Activated gamma-delta T cell (primary cell): ENCODE results near the gene PLCH2.

Experiments
- DNase-seq: peaks from one replicate; lab custom pipeline; 2025; lab: John Stamatoyannopoulos, UW

Gene PLCH2

DNA sequence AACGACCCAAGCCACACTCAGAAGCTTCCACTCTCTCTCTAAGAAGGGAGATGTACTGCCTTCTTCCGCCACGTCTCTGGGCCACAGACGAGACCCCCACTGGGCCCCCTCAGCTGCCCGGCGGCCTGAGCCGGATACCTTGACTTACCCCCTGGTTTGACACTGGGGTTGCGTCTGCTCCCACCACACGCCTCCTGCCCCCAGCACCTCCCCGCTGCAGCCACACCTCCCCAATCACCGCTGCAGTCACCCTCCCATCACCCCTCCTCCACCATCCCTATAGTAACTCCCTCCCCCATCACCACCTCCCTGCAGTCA lies 39.6 kb downstream of the PLCH2 start:
- no peak for DNase-seq

DNA sequence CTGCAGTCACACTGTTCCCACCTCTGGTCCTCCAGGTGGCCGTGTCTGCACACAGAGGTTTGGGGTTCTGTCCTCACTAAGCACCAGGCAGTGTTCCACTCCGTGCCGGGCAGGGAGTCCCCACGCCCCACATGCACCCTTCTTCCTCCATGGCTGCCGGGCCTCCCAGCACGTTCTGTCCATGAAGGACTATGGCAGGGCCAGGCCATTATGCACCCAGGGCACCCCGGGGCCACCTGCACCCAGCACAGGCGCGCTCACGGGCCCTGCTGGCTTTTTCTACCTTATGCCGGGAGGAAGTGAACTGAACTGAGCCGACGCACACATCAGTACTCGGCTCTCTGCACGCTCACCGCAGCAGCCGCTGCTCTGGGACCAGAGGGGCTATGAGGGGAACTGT lies 40.0 kb downstream of the PLCH2 start:
- DNase-seq, result no peak

DNA sequence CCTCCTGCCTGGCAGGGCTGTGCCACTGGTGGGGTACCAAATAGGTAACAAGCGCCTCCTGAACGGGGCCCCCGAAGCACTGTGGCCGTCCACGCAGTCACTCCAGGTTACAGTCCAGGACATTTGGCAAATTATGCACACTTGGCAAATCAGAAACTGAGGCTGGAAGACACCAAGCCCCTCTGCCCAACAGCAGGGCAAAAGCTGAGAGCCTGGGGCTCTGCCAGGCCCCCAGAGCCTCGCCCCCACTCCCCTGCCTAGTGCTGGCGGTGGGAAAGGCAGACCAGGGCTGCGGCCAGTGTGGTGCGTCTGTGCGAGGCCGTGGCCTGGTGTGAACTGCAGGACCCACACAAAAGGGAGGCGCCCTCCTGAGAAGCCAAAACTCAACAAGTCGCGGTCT lies 40.9 kb downstream of the PLCH2 start:
- DNase-seq, result no peak

DNA sequence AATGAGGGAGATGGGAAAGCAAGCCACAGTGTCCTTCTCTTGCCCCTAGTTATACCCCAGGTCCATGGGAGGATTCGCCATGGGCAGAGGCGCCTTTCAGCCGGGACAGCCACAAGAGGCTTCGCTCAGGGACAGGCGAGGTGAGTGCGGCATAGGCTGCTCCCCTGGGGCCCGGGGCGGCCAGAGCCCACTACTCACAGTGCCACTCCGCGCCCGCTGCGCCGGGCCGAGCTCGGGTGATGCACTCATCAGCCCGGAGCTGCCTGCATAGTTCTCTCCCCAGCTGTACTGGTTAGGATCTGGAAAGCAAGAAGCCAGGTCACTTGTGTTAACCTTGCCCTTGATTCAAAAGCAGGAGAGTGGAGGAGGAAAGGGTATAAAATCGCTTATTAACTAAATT lies 41.9 kb downstream of the PLCH2 start:
- DNase-seq, result no peak

DNA sequence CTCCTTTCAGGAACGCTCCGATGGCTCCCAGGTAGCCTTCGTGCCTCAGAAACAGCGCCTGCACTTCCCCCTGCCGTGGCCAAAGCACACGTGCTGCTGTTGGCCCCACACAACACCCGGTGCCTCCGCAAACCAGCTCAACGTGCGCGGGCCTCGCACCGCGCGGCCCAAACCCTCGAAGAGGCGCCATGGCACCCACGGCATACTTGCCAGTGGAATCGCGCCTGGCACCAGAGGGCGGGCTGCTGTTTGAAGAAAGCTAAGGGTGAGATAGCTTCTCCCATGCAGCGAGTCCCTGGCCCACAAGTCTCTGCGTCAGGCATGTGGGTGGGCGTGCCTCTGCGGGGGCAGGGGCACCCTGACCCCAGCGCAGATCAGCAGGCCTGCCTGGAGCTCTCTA lies 42.4 kb downstream of the PLCH2 start:
- no peak for DNase-seq

DNA sequence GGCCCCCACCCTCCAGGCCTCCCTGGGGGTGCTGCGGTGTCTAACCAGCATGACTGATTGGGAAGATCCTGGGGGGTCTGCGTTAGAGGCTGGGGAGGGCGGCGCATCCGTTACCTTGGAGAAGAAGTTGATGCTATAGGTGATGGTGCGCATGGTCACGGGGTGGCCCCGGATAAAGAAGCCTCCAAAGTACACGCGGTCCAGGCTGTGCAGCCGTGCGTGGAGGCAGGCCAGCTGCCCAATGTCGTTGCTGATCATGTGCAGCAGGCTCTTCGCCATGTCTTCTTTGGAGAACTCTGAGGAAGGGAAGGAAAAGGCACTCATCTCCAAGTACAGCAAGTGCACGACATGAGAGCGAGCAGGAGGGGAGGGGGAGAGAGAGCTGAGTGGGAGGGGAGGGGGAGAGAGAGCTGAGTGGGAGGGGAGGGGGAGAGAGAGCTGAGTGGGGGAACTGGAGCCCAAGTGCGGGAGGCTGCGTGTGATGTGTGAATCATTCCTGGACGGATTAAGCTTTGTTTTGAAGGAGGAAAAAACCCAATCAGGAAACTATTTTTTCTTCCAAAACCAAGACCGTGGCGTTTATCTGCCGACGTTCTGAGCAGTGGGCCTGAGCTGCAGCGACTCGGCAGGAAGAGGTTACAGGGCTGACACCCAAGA lies 43.1 kb downstream of the PLCH2 start:
- no peak for DNase-seq

DNA sequence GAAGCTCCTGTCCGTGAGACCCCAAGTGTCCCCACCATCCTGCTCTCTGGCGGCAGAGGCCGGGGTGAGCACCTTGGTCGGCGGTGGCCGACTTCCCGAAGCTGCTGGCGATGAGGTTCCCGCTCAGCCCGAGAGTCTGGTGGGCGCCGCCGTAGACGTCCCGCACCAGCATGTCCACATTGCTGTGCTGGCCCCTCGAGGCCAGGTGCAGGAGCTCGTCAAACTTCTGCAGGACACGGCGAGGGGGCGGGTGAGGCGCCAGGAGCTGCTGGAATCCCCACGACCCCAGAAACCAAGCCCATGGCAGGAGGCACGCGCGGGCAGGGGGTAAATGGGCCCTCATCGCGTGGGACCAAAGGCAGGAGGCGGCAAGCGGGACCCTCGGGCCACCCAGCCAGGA lies 43.6 kb downstream of the PLCH2 start:
- DNase-seq, result no peak

DNA sequence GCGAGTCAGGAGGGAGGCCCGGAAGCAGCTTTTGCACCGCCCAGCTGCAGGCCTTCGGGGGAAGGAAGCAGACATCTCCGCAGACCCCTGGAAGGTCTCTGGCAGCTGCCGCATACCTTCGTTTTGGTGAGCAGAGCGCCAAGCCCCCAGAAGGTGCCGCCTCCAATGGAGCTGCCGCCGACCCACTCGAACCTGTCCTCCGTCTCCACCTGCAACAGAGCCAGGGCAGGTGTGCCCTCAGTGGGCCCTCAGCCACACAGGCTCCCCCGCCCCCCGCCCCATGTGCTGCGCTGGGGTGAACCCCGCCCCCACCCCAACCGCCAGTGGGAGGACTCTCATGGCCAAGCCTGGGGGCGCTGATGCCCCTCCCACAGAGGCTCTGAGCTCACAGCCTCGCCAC lies 44.1 kb downstream of the PLCH2 start:
- no peak for DNase-seq

DNA sequence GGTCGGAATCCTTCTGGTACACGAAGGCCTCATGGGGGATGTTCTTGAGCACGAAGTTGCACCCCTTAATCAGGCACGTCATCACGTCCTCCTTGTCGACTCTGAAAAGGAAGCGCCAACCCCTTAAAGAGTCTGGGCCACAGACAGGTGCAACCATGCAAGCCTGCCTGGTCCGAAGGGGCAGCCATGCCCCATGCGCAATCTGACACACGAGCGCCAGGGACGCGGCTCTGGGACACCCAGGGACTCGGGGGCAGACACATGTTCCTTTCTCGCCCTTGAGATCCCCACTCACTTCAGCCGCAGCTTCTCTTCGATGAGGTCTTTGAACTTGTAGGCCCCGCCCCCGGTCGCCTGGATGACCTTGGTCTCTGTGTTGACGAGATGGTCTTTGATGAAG lies 44.7 kb downstream of the PLCH2 start:
- DNase-seq, result no peak

DNA sequence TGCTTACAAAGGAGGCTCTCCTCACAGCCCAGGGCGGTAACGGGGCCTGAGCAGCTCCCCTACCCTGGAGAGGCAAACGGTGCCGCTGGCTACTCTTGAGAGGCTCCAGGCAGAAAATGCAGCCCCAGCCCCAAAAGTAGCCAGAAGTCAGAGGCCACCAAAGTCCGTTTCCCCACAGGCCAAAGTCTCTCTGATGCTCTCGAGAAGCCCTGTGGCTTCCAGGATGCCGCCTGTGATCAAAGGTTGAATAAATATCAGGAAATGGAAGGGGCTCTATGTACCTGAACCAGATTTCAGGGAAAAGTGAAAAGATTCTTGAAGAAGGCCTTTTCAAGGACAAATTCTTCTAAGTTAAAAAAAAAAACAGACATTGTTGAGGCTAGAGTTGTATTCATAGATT lies 46.1 kb downstream of the PLCH2 start:
- DNase-seq, result no peak

DNA sequence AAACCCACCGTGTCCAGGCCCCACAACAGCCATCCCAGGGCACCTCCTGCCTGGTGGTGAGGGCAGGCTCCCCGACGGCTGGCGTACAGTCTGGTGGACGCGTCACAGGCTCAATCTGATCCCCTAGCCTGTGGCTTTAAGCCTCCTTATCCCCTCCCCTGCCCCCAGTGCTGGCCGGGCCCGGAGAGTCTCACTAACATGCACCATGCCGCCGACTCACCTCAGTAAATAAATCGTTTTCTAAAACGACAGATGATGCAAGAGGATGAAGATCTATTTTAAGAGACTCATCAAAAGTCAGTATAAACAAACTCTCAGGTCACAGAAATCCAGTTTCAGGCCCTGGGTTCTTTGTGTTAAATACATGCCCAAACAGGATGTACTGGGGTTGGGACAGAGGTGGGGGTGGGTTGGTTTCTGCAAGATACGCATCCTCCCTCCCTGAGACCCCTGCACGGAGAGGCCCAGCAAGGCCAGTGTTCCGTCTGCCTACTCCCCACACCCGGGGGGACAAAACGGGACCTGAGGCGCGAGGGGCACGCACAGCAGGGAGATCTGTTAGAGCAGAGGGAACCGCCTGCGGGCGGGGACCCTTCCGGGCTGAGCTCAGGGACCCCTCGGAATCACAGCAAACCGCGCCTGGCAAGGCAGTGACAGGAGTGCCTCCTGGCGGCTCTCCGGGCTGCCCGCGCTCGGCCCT lies 47.3 kb downstream of the PLCH2 start:
- peak; percentile 39 for DNase-seq

DNA sequence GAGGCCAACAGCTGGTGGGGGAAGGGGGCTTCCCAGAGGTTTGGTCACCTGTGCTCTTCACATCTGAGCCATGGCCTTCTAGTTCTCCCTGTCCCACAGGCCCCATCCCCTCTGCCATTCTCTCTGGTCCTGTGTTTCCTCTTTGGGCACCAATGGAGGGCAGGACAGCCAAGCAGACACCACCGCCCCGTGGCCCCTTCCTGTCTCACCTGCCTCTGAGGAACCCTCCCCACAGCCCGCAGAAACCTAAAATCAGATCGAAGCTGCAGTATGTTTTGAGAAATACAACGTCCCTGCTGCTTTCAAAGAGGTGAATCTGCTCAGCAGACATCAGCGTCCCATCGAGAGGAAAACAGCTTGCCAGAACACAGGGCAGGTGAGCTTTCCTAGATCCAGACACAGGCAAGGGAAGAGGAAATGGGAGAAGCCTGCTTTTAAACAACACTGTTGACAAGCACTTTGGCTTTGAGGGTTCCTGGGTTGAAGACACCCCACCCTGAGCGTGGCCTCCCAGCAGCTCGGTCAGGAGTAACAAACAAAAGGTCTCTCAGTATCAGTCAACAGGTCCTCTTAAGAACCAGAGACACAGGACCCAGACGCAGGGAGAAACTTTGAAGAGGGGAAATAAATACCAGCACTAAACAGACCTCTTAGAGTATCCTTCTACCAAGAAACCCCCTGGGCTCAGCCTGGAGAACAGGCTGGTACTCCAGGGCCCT lies 48.0 kb downstream of the PLCH2 start:
- no peak for DNase-seq

DNA sequence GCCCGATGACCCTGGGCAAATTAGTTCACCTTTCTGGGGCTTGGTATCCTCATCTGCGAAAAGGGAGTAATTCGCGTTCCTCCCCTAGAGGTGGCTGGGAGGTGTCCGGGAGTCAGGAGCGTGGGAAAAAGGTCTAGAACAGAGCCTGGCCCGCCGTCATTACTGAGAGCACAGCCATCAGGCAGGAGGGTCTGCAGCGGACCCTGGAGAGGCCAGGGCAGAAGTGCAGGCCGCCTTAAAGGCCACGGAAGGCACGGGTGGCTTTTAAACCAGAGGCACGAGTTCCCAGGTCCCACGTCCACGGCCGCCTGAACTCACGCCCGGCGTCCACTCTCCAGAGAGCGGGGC lies 49.5 kb downstream of the PLCH2 start:
- DNase-seq, result no peak

DNA sequence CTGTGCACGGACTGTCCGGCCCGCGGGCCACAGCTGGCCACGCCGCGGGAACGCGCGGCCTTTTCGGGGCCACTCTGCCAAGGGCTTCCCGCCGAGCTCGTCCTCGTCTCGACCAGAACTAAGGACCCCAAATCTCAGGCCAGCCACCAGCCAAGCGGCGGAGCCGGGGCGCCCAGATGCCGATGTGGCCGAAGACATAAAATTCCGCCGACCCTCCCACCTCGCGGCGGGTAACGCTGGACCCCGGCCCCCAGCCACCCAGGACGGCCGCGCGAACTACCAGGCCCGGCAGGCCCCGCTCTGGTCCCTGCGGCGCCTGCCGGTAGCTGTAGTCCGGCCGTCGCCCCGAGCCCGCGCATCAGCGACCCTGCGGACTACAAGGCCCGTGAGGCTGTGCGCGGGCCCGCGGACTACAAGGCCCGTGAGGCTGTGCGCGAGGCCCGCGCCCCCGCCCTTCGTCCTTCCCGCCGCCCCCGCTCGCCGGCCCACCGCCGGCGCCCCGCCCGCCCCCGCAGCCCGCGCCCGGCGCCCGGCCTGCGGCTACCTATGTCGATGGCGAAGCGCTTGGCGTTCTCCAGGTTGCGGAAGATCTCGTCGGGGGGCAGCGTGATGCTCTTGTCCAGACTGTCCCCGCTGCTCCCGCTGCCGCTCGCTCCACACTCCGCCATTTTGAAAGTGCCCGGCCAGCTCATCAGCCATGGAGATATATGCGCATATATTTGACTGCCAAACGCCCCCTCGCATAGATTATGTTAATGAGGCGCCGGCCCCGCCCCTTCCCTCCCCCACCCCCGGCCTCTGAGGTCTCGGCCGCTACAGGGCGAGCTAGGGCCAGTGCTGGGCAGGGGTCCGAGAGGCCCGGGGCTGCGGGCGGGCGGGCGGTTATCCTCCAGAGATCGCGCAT lies 50.1 kb downstream of the PLCH2 start, which contains the start of gene PANK4:
Gene PANK4, minus strand, starts transcription at position 677 of the 904 bp plus-strand sequence. Its CDS starts 9 bp downstream, at position 668.
- DNase-seq, result peak; percentile 84

DNA sequence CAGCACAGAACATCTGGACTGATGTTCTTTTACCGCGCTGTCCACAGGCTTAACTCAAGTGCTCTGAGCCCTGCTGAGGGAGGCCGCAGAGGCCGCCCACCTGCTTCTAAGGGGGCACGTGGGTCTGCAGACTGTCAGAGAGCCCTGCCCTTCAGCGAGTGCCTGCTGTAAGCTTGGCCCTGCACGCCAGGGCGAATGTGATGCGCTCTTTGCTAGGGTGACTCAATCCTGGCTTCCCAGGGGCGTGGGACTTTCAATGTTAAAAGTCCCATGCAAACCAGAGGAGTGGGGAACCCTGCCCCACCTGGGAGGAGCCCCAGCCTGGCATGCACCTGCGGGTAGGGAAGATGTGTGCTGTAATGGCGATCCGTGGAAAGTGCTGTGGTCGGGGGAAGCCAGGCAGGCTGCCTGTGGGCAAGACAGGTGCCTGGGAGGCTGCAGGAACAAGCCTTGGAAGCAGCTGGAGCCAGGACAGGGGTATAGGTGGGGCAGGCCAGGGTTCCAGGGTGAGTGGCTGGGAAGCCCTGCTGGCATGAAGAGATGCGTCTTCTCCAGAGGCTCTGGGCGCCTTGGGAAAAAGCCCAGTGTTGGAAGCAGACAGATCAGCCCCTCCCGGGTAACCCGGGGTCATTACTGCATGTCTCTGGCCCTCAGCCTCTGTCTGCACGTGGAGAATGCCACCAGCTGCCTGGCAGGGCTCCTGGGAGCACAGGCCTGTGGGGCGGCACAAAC lies 50.9 kb downstream of the PLCH2 start:
- no peak for DNase-seq

DNA sequence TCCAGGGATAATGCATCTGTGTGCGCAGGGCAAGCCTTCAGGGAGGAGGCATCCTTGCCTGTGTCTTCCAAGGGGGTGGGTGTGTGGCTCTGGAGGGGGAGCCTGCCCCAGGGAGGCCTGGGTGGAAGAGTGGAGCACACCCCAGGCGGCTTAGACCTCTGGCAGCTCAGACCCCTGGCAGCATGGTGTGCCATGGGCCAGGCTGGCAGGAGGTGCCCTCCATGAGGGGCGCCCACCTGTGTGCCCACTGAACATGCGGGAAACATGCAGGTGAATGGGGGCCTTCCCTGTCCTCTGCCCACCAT lies 51.4 kb downstream of the PLCH2 start:
- DNase-seq, result no peak

DNA sequence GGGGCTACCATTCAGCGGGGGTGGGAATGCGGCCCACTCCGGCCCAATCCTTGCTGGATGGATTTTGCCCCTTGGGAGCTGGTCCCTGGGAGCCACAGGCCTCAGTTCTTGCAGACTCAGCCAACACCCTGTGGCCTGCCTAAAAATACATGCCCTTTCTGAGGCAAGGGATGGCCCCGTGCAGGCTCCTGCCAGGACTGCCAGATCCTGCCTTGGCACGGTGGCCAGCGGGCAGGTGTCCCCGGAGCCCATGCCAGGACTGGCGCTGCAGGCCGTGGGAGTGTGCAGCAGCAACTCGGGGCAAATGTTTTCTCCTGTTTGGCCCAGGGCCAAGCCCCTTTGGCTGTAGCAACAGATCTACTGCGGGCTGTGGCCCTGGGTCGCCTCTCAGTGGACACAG lies 51.9 kb downstream of the PLCH2 start:
- no peak for DNase-seq

DNA sequence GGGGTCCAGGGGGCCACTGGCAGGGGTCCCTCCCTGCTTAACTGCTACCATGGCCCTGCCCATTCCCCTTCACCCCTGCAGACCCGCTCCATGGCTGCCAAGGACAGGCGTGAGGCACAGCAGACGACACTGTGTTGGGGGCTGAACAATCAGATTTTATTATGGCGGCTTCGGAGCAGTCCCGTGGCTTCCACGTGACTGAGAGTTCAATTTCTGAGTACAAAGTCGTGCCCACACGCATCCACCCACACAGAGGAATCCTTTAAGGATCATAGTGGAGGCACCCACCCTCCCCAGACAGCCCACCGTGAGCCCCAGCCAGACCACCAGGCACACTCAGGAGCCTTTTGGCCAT lies 52.5 kb downstream of the PLCH2 start:
- DNase-seq, result no peak

DNA sequence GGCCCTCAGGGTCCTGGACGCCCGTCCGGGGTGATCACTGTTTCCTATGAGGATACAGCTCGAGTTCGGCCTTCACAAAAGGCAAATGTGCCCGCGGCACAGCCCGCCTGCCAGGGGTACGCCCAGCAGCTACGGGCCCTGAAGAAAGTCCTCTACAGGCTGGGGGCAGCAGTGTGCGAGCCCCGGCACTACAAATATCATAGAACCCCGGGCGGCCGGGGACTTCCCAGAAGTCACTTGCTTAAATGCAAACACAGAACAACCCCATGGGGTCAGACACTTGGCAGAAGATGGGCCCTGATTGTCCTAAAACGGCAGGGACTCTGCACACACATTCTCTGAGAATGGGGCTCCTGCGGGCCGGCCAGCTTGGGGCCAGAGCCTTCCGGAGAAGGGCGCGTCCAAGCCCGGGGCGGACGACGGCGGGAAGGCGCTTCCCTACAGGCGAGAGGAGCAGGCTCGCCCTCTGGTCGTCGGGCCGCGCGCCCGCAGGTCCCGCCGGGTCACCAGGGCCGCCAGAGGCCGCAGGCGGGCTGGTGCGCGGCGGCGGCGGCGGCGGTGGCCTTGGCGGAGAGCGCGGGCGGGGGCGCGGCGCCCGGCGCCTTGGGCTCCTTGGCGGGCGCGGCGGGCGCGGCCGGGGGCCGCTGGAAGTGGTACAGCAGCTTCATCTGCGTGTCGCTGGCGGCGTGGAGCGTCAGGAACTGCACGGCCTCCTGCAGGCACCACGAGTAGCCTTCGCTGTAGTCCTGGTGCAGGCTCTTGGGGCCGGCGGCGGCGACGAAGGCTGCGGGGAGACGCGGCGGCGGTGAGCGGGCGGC lies 53.1 kb downstream of the PLCH2 start:
- DNase-seq, result no peak

DNA sequence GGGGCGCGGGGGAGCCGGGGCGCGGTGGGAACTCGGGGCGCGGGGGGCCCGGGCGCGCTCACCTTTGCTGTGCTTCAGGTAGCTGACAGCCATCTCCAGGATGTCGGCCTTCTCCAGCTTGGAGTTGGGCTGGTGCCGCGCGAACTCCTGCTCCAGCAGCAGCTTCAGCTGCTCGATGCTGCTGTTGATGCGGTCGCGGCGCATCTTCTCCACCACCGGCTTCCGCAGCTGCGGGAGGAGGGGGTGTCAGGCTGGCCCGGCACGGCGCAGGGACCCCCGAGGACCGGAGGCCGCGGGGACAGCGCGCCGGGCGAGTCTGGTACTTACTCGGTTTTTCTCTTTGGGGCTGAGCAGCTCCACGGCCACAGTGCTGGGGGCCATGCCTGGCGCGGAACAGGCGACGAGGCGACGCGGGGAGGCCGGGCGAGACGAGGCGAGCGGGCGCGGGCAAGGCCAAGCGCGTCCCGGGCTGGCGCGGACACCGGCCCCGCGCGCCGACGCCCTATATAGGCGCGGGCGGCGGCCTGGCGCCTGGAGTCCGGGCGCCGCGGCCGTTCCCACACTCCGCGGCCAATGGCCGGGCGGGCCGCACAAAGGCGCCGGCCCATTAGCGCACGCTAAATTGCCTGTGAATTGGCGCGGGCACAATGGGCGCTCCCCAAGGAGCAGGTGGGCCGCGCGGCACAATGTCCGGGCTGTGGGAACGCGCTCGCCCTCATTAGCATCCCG lies 53.9 kb downstream of the PLCH2 start, which contains the start of gene HES5:
Gene HES5, minus strand, starts transcription at position 480 of the 729 bp plus-strand sequence. Its CDS starts 99 bp downstream, at position 381.
- DNase-seq, result no peak
